GM18858 (cell line): Measurements from ENCODE around the gene MYO1C.
"Not testable (repeated sequence)": the region's sequence is repeated elsewhere in the genome, so short reads cannot be mapped to it uniquely, and the experiment has no call there.

ENCODE experiments used
- ATAC-seq: cut with Tn5 transposase; IDR thresholded peaks from one replicate; pipeline ENCODE4 v1.9.1; 2021; ENCODE audit not compliant: unreplicated experiment

MYO1C gene

DNA sequence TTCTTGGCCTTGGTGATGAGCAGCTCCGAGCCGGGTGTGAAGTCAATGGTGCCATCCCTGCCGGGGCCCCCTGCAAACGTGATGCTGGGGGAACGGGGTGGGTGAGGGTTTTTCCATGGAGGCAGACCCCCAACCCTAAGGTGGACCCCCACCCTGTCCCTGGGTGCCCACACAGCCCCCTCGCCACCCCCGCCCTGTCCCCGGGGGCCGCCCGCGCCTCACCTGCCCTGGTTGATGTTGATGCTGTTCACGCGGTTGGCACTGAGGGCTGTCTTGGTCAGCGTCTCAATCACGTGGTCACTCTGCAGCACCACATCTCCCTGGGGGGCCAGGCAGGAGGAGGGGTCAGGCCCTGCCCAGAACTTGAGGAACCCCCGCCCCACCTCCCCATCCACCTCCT, 25.2 kb downstream of the MYO1C start:
- no peak for ATAC-seq

DNA sequence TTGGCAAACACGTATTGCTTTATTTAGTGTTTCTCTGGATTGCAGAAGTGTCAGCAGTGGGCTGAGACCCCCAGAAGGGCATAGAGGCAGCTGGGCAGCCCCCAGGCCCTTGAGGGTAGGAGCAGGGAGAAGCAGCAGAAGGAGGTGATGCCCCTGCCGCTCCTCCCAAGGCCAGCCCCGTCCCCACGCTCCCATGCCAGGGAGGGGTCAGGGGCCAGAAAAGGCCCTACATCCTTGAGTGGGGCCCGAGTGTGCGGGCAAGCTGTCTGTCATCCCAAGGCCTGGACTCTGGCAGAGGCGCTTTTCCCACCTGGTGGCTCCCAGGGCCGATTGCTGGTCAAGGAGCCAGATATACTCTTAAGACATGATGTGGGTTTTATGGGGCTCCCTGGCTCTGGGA, 28.3 kb downstream of the MYO1C start:
- ATAC-seq: no peak

DNA sequence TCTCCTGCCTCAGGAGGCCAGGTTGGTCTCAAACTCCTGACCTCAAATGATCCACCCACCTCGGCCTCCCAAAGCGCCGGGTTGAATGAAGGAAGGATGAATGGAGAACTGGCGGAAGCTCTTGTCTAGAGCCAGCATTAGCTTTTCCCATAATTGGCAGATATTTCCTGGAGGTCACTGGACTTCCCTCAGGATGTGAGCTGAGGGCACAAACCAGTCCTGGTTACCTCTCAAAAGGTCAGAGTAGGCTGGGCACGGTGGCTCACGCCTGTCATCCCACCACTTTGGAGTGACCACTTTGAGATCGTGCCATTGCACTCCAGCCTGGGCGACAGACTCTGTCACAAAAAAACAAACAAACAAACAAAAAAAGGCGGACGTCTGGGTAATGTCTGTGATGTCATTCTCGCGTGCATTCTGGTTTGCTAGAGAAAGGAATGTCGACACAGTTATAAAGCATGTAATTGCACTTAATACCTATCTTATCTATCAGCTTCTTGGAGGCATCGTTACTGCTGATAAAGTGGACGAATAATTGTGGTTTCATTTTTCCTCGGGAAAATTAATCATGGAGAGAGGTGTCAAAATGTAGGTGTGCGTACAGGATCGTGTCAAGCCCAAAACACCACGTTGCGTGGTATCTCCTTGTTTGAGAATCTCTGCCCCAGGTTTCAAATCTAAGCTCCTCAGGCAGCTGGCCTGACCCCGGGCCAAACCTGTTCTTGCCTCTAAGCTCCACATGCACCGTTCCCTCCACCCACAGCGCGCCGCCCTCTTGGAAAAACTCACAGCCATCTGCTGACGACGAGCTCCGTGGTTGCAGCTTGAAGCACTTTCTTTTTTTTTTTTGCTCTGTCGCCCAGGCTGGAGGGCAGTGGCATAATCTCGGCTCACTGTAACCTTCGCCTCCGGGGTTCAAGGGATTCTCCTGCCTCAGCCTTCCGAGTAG, 30.0 kb downstream of the MYO1C start:
- no peak for ATAC-seq

DNA sequence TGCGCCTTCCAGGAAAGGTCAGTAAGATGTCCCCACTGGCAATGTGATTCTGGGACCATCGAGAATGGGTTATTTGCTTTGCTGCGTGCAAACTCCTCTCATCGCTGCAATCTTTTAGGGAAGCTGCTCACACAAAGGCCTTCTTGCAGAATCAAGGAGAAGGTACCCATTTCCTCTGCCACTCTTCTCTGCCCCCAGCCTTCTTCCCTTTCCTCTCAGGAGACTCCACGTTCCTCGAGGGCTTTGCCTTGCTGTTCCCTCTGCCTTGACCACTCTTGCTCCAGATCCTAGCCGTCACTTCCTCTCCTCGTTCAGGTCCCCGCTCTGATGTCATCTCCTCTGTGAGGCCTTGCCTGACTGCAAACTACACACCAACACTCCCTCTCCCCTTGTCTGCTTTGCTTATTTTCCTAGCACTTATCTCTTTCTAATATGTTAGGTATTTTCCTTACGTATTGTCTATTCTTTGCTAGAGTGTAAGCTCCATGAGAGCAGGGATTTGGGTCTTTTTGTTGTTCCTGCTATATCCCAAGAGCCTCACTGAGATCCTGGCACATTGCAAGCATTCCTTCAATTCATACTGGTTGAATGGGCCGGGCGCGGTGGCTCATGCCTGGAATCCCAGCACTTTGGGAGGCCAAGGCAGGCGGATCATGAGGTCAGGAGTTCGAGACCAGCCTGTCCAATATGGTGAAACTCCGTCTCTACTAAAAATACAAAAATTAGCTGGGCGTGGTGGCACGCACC, 31.1 kb downstream of the MYO1C start:
- ATAC-seq: no peak

DNA sequence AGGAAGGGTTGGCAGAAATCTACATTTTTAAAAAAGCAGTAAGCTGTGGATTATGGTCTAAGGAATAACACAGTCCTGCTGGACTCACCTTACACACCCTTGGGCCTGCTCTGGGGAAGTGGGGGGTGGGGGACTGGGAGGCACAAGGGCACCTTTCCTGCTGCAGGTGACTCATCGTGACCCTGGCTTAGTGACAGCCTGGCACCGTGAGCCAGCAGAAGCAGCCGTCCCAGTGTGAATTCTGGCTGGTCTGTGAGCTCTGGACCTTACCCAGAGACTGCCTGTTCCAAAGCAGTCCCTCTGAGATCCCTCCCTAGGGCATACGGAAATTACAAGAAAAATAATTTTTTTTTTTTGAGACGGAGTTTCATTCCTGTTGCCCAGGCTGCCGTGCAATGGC, 32.3 kb downstream of the MYO1C start:
- no peak for ATAC-seq

DNA sequence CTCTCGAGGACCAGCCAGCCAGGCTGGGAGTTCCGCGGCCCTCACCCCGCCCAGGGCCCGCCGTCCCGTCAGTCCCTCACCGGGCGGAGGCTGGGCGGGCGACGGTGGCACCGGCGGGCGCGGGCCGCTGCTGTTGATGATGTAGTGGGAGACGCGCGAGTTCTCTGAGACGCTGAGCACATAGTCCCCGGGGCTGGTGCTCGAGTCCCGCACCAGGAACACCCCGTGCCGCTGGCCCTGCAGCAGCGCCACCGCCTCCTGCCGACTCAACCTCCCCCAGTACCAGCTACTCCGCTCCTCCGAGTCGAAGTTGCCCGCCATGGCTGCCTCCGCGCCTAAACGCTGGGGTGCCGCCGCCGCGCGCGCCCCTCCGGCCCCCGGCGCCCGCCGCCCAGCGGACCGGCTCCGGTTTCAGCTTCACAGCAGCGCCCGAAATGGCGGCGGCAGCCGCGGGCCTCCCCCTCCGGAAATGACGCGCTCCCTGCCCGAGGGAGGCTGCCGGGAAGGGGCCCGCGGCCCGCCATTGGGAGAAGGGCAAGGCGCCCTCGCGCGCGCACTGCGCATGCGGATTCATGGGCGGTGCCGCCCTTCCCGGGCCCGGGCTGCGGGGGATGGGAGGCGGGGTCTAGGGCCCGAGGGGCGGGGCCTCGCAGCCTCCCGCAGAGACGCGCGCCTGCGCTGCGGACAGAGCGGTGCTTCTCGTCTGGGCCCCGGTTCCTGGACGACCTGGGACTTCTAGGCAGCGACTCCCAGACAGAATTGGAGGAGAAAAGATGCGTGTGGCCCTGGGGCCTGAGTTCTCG, 36.5 kb downstream of the MYO1C start, which contains the start of gene CRK:
Gene CRK (minus strand): TSS at position 436 of the 803 bp plus-strand sequence. CDS start 115 bp downstream, at position 321.
- ATAC-seq: peak; percentile 85

DNA sequence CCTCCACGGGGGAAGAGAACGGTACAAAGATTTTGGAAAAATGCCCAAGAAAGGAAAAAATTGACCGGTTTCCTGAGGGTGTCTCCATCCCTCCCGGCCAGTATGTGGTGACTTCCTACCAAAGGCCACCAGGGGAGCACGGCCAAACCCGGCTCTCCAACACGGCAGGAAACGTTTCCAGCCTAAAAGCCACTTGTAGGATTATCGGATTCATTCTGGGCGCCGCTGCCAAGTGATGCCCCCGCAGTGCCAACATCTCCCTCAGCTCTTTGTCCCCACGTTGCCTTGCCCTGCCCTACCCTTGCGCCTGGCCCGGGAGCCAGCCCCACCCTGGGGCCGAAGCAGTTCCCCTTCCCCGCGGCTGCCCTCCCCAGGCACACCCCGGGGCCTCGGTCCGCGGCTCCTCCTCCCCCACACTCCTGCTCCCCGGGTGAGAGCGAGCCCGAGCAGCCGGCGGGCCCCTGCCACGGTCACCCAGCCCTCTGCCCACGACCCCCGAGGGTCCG, 37.1 kb downstream of the MYO1C start:
- peak; percentile 9 for ATAC-seq

DNA sequence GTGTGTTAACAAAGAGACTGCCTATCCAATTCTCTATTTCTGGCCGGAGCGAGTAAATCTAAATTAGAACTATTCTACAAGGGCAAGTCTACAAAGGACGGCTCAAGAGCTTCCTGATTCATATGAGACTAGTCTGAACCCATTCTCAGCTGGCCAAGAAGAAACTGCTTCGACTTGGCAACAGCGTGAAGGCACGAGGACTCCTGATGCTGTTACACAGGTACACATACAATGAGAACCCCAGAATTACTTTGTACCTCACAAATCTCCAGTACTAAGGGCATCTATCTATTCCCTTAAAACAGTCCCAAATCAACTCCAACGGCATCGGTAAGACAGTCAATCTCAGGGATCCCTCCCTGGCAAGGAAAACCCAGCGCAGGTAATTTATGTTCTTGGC, 37.9 kb downstream of the MYO1C start:
- ATAC-seq: no peak

DNA sequence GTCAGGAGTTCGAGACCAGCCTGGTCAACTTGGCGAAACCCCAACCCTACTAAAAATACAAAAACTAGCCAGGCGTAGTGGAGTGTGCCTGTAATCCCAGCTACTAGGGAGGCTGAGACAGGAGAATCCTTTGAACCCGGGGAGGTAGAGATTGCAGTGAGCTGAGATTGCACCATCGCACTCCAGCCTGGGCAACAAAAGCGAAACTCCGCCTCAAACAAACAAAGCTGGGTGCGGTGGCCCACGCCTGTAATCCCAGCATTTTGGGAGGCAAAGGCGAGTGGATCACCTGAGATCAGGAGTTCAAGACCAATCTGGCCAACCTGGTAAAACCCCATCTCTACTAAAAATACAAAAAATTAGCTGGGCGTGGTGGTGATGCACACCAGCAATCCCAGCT, 38.8 kb downstream of the MYO1C start:
- ATAC-seq: not testable (repeated sequence)

DNA sequence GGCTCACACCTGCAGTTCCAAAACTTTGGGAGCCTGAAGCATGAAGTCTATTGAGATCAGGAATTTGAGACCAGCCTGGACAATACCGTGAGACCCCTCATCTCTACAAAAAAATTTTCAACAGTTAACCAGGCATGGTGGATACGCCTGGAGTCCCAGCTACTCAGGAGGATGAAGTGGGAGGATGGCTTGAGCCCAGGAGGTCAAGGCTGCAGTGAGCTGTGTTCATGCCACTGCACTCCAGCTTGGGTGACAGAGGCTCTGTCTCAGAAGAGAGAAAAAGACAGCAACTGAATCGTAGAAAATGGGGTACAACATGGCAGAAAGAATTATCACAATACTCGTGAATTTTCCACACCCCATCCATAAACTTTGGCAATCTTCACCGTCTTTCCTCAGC, 39.6 kb downstream of the MYO1C start:
- ATAC-seq: no peak

DNA sequence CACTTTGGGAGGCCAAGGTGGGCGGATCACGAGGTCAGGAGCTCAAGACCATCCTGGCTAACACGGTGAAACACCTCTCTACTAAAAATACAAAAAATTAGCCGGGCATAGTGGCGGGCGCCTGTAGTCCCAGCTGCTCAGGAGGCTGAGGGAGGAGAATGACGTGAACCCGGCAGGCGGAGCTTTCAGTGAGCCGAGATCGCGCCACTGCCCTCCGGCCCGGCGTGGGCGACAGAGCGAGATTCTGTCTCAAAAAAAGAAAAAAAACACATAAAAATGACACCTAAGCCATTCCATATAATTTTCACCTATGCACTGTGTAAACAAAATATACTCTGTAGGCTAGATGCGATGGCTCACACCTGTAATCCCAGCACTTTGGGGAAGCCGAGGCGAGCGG, 42.2 kb downstream of the MYO1C start:
- ATAC-seq: not testable (repeated sequence)

DNA sequence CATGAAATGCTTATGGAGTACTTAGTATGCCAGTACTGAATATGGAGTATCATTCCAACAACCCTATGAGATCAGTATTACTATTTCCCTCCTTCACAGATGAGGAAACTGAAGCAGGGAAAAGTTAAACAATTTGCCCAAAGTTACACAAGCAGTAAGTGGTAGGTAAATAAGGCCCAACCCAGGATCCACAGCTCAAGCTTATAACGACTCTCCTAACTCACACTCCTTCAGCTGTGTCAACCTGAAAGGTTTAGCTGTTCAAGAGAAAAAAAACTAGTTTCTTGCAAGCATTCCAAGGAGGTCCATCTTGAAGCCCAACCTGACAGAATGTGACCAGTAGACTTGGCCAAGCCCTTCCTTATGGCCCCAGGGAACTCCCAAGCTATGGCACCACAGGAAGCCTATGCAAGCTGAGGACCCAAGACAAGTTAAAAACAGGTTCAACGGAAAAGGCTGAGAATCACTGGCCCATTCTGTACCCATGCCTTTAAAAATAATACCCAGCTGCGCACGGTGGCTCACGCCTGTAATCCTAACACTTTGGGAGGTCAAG, 43.0 kb downstream of the MYO1C start:
- ATAC-seq: no peak

DNA sequence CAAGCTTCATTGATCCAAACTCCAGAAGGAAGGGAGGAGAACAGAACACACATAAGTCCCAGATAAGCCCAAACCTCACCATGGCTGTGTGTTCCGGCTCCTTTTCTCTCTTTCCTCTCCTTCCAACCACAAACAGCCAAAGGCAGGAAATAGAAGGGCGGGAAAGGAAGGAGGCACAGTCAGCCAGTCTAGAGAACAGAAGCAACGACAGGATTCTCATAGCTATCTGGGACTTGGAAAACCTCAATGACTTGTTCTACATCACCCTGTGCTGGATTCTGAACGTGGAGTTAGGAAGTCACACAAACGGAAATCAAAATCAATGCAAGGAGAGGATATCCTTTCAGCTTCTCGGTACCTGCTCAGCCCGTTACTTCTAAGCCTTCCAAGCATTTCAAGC, 45.4 kb downstream of the MYO1C start:
- no peak for ATAC-seq

DNA sequence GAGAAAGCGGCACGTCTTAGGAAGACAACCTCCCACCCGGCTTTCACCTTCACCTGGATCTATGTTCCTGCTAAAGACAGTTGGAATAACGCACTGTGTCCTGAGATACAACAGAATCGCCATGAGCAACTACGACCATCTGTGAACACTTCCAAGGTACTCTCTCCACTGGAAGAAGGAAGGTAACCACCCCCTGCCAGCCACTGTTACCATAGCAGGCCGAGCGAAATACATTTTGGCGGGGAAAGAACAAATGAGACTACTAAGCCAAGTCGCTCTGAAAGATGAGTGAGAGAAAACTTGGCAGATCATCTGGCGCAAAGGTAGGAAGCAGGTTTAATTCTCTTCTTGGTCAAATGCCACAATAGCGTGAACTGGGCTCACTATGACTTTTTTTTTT, 46.3 kb downstream of the MYO1C start:
- ATAC-seq: no peak

DNA sequence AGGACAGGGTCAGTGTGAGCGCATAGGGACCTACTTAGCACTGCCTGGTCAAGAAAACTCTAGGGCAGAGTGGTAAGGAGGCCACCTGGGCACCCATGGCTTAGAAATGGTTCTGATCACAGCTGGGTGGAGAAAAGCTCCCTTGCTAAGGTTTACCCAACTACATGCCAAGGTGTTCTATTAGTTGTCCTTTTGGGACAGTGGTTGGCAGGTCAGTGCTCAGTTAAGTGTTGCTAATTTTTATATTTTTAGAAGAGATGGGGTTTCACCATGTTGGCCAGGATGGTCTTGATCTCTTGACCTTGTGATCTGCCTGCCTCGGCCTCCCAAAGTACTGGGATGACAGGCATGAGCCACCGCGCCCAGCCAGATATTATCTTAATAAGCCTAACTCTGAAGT, 46.8 kb downstream of the MYO1C start:
- not testable (repeated sequence) for ATAC-seq

DNA sequence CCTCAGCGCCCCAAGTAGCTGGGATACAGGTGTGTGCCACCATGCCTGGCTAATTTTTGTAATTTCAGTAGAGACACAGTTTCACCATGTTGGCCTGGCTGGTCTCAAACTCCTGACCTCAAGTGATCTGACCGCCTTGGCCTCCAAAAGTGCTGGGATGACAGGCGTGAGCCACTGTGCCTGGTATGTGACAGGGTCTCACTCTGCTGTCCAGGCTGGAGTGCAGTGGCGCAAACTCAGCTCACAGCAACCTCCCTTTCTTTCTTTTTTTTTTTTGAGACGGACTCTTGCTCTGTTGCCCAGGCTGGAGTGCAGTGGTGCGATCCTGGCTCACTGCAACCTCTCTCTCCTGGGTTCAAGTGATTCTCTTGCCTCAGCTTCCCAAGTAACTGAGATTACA, 49.8 kb downstream of the MYO1C start:
- not testable (repeated sequence) for ATAC-seq

DNA sequence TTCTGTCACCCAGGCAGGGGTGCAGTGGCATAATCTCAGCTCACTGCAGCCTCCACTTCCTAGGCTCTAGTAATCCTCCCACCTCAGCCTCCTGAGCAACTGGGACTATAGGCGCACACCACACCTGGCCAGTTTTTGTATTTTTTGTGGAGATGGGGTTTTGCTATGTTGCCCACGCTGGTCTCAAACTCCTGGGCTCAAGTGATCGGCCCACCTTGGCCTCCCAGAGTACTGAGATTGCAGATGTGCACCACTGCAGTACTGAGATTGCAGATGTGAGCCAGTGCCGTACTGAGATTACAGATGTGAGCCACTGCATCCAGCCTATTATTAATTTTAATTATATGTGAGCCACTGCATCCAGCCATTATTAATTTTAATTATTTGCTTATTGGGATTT, 50.3 kb downstream of the MYO1C start:
- ATAC-seq: no peak

DNA sequence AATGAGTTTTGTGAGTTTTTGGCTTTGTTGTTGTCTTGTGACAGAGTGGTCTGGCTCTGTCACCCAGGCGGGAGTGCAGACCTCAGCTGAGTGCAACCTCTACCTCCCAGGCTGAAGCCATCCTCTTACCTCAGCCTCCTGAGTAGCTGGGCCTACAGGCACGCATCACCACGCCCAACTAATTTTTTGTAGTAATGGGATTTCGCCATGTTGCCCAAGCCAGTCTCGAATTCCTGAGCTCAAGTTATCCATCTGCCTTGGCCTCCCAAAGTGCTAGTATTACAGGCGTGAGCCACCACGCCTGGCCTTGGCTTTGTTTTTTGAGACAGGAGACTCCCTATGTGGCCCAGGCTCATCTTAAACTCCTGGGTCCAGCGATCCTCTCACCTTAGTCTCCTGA, 51.6 kb downstream of the MYO1C start:
- ATAC-seq: no peak

DNA sequence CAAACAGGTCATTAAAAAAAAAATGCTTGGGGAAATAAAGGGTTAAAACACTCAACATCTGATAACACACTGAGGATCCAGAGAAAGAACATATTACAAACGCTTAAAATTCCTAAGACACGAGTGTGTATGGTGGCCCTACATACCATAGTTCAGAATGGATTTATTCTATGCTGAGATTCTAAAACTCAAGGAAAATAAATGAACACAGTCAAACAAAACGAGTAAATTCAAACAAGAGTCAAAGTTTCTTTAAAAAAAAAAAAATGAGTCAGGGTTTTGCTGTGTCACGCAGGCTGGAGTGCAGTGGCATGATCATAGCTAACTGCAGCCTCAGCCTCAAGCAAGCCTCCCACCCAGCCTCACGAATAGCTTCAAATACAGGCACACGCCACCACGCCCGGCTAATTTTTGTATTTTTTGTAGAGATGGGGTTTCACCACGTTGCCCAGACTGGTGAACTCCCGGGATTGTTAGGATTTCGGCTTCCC, 53.8 kb downstream of the MYO1C start:
- no peak for ATAC-seq

DNA sequence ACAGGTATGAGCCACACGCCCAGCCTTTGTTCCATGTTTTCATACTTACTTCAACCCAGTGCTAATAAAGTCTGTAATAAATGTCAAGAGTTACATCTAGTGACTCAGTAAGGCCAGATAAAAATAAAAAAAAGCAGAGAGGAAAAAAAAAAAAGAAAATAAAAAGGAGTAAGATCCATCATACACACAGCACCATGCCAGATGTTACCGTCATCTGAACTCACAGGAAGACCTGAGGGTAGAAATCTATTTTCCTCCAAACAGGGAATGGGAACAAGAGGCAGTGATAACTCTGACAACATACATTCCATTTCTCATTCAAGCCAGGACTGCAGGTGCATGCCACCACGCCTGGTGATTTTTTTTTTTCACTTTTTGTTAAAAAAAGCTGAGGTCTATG, 57.2 kb downstream of the MYO1C start:
- no peak for ATAC-seq

DNA sequence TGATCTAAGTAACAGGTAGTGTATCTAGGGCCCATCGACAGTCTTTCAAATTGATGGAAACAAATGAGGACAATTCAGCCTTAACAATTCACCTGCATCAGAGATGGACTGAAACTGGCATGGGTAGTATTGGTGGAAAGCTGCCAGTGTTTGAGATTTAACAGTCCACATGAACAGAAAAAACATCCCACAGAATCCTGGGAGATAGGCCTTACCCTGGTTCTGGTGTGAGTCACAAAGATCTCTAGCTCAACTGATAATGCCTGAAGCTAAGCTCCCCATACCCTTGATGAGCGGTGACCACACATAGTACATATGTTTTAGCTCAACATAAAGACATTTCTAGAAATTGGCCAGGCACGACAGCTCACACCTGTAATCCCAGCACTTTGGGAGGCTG, 58.3 kb downstream of the MYO1C start:
- ATAC-seq: no peak
